DMS114 treated with DMSO at 0.1 percent for 48 hours (cell line): ENCODE data around the gene PRX.
"Not testable (repeated sequence)": the region's sequence is repeated elsewhere in the genome, so short reads cannot be mapped to it uniquely, and the experiment has no call there.

Source experiments
- DNase-seq: peaks from one replicate; lab custom pipeline; 2025; ENCODE audit not compliant: unreplicated experiment; lab: John Stamatoyannopoulos, UW

Gene PRX

GRCh38 chr19:40392894-40393517 is 20.2 kb downstream of the PRX start:
- DNase-seq = no peak

DNA sequence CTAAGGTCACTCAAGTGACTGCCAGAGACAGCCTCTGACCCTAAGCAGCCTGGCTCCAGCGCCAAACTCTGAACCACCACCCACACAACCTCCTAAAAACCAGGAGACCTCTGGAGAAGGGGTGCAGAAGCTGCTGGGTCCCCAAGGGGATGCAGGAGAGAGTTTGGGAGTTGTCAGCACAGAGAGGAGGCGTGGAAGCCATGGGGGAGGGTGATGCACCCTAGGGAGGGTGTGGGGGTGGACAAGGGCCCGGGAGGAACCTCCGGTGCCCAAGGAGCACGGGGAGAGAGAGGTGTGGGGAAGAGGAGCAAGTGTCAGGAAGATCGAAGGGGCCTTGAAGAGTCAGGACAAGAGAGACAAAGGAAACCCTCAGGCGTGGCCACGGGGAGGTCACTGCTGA is 21.1 kb downstream of the PRX start:
- no peak for DNase-seq

GRCh38 chr19:40390084-40390742 is 23.0 kb downstream of the PRX start, which contains the start of gene HIPK4:
TSS of gene HIPK4 (minus strand) at chr19:40390181. CDS start at chr19:40389902, 279 bp downstream.
- no peak for DNase-seq

DNA sequence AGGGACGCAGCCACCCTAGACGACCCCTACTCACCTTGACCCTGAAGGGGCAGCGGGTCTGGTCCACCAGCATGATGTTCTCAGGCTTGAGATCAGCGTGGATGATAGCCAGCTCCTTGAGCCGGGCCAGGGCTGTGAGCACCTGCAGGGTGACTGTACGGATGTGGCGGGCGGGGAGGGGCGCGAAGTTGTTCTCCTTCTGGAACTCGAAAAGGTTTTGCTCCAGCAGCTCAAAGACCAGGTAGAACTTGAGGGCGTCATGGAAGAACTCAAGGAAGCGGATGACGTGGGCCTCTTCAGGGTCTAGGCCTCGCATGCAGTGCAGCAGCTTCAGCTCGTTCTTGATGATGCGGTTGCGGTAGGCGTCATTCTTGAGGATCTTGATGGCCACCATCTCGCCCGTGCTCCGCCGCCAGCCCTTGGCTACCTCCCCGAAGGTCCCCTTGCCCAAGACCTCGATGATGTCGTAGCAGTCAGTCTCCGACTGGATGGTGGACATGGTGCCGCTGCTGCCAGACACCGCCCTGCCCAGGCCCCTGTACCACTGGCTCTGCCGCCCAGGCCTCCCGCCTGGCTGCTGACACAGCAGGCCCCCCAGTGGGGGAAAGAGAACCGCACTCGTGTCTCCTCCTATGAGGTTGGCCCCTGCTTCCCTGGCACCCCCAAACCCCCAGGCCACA is 23.6 kb downstream of the PRX start:
- no peak for DNase-seq

DNA sequence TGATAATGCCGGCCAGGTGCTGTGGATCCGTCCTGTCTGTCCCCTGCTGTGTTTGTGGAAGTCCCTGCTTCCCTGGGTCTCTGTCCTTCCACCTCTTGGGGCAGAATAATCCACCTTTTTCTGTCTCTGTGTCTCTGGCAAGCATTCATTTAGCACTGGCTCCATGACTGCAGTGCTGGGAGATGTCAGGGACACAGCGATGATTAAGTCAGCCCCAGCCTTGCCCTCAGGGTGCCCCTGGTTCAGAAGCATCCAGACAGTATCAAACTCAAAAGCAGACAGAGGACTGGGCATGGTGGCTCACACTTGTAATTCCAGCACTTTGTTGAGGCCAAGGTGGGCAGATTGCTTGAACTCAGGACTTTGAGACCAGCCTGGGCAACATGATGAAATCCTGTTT is 24.7 kb downstream of the PRX start:
- no peak for DNase-seq

GRCh38 chr19:40387155-40387554 is 26.0 kb downstream of the PRX start:
- DNase-seq = no peak

- DNase-seq = no peak
Measured at GRCh38 chr19:40383668-40384248, 29.4 kb downstream of the PRX start.

GRCh38 chr19:40381321-40381720 is 31.9 kb downstream of the PRX start:
- no peak for DNase-seq

GRCh38 chr19:40380199-40381037 is 32.8 kb downstream of the PRX start:
- DNase-seq = no peak

DNA sequence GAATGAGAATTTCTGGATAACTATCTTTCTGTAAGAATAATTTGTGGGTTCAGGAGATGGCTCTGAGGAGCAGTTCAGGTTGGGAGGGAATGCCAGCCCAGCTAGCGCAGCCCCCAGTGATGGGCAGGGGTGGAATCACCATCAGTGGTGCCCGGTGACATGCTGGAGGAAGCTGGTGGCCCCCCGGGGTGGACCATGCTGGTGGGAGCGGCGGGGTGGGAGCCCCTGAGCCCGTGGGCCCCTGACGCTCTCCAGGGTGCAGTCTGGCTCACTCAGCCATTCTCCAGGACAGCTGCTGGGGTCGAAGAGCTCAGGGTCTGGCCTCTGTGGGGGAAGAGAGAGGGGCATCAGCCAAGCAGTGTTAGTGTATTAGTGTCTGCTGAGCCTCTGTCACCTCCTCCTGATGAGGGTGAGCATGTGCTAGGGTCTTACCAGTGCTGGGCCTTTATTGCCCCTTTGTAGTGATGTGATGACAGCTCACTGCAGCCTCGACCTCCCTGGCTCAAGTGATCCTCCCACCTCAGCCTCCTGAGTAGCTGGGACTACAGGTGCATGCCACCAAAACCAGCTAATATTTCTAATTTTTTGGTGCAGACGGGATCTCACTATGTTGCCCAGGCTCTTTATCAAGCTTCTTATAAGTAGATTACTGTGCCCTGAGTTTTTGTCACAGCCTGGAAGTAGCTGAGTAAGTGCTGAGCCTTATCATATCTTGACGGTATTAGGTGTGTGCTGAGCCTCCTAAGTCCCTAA is 33.6 kb downstream of the PRX start:
- DNase-seq = no peak

DNA sequence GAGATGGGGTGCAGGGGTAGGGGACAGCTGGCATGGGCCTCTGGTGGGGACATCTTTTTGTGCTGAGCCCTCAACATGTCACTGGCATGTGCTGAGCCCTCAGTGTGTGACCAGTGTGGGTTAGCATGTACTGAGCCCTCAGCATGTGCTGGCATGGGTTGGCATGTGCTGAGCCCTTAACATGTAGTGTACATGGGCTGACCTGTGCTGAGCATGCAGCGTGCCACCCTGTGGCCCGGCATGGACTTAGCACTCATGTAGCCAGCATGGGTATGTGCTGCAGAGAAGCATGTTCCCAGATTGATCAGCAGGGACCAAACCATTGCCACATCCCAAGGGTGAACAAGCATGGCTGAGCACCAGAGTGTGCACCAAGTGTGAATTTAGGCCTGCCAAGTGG is 34.7 kb downstream of the PRX start:
- no peak for DNase-seq

DNA sequence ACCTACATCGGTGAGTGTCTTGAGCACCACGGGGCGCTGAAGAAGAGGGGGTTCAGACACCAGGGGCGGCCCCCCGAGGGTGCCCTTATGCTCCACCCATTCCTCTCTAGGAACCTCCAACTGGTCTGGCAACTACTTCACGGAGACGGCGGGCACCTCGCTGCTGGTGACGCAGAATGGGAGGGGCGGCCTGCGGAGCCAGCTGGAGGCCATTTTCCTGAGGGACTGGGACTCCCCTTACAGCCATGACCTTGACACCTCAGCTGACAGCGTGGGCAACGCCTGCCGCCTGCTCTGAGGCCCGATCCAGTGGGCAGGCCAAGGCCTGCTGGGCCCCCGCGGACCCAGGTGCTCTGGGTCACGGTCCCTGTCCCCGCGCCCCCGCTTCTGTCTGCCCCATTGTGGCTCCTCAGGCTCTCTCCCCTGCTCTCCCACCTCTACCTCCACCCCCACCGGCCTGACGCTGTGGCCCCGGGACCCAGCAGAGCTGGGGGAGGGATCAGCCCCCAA is 35.2 kb downstream of the PRX start:
- DNase-seq = no peak

DNA sequence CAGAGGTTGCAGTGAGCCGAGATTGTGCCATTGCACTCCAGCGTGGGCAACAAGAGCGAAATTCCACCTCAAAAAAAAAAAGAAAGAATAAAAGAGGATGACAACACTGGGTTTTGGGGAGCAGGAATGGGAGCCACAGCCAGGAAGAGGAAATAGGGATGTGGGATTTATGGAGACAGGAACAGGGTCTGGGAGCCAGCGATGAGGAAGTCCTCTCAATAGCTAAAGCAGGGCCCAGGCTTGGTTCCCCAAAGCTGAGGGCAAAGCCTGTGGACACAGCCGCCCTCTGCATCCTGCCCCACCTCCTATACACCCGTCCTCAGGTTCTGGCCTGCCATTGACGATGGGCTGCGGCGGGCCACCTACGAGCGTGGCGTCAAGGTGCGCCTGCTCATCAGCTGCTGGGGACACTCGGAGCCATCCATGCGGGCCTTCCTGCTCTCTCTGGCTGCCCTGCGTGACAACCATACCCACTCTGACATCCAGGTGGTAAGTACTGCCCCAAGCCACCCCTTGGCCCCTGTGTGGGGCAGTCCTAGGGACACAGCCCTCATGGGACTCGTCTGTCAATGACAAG is 36.8 kb downstream of the PRX start:
- DNase-seq = no peak

- DNase-seq = no peak
Measured at GRCh38 chr19:40374084-40374483, 39.1 kb downstream of the PRX start.

GRCh38 chr19:40371802-40372122 is 41.4 kb downstream of the PRX start:
- DNase-seq = no peak

DNA sequence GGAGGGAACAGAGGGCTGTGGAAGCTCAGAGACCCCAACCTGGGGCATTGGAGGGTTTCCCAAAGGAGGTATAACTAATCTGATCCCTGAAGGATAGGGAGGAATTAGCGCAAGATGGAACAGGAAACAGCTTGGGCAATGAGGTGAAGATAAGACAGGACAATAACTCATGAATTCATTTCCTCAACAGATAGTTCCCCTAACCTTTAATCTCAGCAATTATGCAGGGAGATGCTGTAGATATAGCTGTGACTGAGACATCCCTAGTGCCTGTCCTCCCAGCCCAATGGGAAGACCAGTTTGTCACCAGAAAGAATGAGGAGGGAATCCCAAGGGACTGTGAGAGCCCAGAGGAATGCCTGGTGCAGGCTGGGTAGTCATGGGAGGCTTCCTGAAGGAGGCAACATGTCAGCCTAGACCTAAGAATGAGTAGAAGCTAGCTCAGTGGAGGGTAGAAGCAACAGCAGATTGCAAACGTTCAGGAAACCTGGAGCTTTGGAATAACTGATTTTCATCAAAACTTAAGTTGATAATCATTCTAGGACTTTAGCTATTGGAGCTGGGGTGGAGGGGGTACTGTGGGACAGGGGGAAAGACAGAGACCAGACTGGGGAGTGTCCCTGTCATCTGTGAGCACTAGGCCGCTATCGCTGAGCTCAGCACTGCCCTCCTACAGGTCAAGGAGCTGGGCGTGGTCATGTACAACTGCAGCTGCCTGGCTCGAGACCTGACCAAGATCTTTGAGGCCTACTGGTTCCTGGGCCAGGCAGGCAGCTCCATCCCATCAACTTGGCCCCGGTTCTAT is 42.0 kb downstream of the PRX start:
- DNase-seq = no peak

DNA sequence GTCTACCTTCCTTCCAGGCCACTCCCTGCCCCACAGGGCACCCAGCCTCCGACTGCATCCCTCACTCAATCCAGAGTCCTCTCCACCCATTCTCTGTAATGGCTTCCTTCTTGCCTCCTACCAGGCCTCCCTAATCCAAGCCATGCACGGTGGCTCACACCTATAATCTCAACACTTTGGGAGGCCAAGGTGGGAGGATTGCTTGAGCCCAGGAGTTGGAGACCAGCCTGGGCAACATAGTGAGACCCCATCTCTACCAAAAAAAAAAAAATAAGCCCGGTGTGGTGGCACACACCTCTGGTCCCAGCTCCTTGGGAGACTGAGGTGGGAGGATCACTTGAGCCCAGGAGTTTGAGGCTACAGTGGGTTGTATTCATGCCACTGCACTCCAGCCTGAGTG is 42.9 kb downstream of the PRX start:
- DNase-seq = not testable (repeated sequence)

DNA sequence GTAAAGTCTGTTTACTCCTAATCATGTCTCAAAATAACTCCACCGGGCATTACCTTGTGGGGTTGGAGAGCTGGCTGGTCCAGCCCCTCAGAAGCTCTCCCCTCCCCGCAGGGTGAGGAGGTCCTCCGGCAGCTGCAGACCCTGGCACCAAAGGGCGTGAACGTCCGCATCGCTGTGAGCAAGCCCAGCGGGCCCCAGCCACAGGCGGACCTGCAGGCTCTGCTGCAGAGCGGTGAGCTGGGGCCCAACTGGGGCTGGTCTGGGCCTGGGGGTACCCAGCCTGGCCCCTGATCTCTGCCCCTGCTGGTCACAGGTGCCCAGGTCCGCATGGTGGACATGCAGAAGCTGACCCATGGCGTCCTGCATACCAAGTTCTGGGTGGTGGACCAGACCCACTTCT is 43.4 kb downstream of the PRX start:
- DNase-seq = no peak
